ENCODE results near the gene IGSF21. TPM values are rescaled to one million over a fixed set of nuclear protein-coding genes. Genes with fewer than 3 reads are reported as not detected.
A peak's percentile ranks its signal among the peaks of the same experiment; 100 is the strongest.

The IGSF21 gene
- total RNA-seq, 1 donor from 2014 or later = not detected

DNA sequence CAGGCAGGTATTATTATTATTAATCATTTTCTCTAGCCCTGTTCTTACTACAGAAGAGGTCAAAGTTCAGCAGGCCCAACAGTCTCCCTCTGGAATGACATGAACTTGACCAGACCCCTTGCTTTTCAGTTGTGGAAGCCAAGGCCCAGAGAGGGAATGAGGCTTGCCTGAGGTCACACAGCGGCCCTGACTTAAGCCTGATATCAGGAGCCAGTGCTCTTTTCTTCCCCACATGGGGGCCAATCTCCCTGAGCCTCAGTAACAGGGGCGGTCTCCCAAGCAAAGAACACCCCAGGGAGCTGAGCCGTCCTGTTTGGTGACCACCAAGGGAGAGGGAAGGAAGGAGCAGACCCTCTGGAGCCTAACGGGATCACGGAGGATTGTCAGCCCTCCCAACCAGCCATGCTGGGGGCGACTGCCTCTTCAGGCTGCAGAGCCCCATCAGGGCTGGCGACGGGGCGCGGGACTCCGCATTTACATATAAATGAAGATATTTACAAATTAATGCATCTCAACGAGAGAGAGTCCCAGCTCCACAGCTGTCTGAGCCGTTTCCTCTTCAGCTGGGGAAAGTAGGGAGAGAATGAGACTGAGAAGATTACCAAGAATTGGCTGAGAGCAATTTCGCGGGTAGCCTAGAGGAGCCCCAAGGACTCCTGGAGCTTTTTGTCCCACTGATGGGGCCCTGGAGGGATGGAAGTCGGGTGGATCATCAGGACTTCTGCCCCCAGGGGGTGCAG lies 187.0 kb downstream of the IGSF21 start:
- Mint-ChIP-seq H3K27ac (no peak overlapping the region), H3K4me3 (no peak overlapping the region), H3K4me1 (no peaks in the 10 kb centered on the region), H3K9me3 (no peaks in the 10 kb centered on the region), H3K27me3 (ENCODE audit: low read depth) (peaks cover 94% of the 10 kb centered on the region), H3K36me3 (no peaks in the 10 kb centered on the region)
- DNase-seq (ENCODE audit: low spot score in 2 of 2, unreplicated experiment in 2 of 2) = no peak
- TF ChIP-seq, protein P1, sequence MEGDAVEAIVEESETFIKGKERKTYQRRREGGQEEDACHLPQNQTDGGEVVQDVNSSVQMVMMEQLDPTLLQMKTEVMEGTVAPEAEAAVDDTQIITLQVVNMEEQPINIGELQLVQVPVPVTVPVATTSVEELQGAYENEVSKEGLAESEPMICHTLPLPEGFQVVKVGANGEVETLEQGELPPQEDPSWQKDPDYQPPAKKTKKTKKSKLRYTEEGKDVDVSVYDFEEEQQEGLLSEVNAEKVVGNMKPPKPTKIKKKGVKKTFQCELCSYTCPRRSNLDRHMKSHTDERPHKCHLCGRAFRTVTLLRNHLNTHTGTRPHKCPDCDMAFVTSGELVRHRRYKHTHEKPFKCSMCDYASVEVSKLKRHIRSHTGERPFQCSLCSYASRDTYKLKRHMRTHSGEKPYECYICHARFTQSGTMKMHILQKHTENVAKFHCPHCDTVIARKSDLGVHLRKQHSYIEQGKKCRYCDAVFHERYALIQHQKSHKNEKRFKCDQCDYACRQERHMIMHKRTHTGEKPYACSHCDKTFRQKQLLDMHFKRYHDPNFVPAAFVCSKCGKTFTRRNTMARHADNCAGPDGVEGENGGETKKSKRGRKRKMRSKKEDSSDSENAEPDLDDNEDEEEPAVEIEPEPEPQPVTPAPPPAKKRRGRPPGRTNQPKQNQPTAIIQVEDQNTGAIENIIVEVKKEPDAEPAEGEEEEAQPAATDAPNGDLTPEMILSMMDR (IDR thresholded peaks at IDR 0.05; ENCODE audit: unreplicated experiment) = no peak

DNA sequence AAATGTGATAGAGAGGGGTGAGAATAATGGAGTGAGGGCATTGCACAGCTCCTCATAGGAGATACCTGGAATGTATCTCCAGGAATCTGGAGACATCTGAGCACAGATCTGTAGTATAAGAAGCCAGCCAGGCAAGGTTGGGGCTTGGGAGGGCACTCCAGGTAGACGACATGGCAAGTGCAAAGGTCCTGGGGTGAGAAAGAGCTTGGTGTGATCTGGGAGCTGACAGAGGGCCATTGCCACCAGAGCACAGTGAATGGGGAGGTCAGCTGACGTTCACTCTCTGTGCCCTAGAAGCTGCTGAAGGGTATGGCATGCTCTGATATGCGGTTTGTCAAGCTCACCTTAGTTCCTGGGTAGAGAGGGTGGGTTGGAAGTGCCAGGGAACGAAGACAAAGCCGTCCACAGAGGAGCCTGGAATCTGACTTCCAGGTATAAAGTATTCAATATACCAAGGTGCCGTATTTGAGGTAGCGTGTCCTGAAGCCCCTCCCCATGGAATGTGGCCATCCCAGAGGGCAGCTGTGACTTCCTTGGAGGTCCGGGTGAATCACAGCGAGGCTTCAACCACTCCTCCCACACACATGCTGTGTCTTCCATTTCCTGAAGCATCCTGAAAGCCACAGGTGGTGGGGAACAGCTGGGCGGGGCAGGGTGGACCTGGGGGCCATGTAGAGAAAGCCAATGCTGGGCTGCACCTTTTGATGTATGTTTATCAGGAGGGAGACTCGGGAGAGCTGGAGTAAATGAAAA lies 190.5 kb downstream of the IGSF21 start:
- Mint-ChIP-seq H3K27ac (no peak overlapping the region), H3K27me3 (ENCODE audit: low read depth) (peaks cover 73% of the 10 kb centered on the region), H3K36me3 (no peaks in the 10 kb centered on the region), H3K9me3 (no peaks in the 10 kb centered on the region), H3K4me1 (no peaks in the 10 kb centered on the region), H3K4me3 (no peak overlapping the region)
- no peak for DNase-seq (ENCODE audit: low spot score in 2 of 2, unreplicated experiment in 2 of 2)
- TF ChIP-seq, protein P1 (IDR thresholded peaks at IDR 0.05; ENCODE audit: unreplicated experiment) = no peak

DNA sequence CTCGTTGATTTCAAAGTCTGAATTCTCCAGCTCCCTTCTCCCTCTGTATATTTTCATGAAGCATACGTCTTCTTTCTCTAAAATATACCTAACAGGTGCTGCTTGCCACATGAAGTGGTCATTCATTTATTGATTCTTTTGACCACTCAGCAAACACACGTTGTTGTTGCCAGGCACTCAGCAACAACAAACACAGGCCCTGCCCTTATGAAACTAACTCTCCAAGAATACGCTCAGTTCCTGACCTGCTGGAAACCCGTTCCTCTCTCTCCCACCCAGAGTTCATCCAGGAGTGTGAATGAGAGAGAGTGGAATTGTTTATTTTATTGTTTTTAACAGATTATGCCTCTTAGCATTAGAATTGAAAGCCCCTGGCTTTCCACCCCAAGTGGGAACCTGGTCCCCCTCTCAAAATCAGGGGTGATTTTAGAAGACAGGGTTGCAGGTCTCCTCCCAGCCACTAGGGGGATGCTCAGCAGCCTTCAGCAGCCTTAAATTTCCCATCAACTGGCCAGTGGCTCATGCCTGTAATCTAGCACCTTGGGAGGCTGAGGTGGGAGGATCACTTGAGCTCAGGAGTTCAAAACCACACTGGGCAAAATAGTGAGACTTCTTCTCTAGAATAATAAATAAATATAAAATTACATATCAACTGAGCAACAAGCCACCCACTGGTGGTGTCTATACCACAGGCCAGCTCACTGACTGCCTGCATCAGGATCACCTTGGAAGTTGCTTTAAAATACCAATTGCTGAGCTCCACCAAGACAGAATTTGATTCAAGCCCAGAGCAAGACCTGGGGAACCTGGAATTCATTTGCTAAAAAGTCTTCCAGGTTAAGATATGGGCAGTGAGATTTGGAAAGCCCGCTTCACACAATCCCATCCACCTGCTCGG lies 192.1 kb downstream of the IGSF21 start:
- H3K4me1 Mint-ChIP-seq = no peaks in the 10 kb centered on the region
- no peak overlapping the region for H3K4me3 Mint-ChIP-seq
- H3K27me3 Mint-ChIP-seq (ENCODE audit: low read depth) = peaks cover 57% of the 10 kb centered on the region
- H3K9me3 Mint-ChIP-seq = no peaks in the 10 kb centered on the region
- H3K27ac Mint-ChIP-seq = no peak overlapping the region
- TF ChIP-seq, protein P1 (IDR thresholded peaks at IDR 0.05; ENCODE audit: unreplicated experiment) = peak; percentile 75
- DNase-seq (ENCODE audit: low spot score in 2 of 2, unreplicated experiment in 2 of 2) = no peak
- H3K36me3 Mint-ChIP-seq = no peaks in the 10 kb centered on the region

DNA sequence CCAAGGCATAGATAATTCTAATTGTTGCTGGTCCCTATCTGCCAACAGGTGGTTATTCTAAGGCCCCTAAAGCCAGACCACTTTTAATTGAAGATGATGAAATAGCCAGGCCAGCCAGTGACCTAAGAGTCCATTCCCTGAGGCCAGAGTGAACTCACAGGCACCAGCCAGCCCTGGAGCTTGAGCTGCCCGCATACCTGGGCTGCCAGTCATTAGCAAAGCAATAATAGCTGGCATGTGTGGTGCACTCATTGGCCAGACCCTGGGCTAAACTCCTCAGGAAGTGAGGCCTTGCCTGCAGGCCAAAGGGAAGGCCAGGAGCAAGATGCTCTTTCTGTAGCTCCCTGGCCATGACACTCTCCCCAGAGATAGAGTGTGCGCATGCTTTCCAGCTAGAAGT lies 192.8 kb downstream of the IGSF21 start:
- peaks cover 50% of the 10 kb centered on the region for H3K27me3 Mint-ChIP-seq (ENCODE audit: low read depth)

More for the DNA sequence above, 192.8 kb downstream of the IGSF21 start:
- no peak overlapping the region for H3K27ac Mint-ChIP-seq
- TF ChIP-seq, protein P1 (IDR thresholded peaks at IDR 0.05; ENCODE audit: unreplicated experiment) = no peak
- H3K36me3 Mint-ChIP-seq = no peaks in the 10 kb centered on the region
- no peak for DNase-seq (ENCODE audit: low spot score in 2 of 2, unreplicated experiment in 2 of 2)
- no peaks in the 10 kb centered on the region for H3K4me1 Mint-ChIP-seq
- no peak overlapping the region for H3K4me3 Mint-ChIP-seq
- H3K9me3 Mint-ChIP-seq = no peaks in the 10 kb centered on the region
